Measurements from ENCODE around the gene TIGIT.

Gene TIGIT

GRCh38 chr3:114290911-114291901 lies 2.6 kb upstream of the TIGIT start:
- no peak for DNase-seq (ENCODE audit: low read depth, low spot score)
- ChIA-PET POLR2A (no interaction called here), CTCF (interaction anchor here (1.0 to 3.2 kb wide), 9 partner anchors 9 to 131 kb away, joined by 3 to 17 read pairs (median 4); no protein-coding TSS in a partner anchor)
- no peak overlapping the region for H3K4me3 ChIP-seq (ENCODE audit: low read depth, low read length)
- TF ChIP-seq, protein P1, sequence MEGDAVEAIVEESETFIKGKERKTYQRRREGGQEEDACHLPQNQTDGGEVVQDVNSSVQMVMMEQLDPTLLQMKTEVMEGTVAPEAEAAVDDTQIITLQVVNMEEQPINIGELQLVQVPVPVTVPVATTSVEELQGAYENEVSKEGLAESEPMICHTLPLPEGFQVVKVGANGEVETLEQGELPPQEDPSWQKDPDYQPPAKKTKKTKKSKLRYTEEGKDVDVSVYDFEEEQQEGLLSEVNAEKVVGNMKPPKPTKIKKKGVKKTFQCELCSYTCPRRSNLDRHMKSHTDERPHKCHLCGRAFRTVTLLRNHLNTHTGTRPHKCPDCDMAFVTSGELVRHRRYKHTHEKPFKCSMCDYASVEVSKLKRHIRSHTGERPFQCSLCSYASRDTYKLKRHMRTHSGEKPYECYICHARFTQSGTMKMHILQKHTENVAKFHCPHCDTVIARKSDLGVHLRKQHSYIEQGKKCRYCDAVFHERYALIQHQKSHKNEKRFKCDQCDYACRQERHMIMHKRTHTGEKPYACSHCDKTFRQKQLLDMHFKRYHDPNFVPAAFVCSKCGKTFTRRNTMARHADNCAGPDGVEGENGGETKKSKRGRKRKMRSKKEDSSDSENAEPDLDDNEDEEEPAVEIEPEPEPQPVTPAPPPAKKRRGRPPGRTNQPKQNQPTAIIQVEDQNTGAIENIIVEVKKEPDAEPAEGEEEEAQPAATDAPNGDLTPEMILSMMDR (IDR thresholded peaks at IDR 0.05; ENCODE audit: insufficient read depth, low read length, missing control alignments) = peak; percentile 67

DNA sequence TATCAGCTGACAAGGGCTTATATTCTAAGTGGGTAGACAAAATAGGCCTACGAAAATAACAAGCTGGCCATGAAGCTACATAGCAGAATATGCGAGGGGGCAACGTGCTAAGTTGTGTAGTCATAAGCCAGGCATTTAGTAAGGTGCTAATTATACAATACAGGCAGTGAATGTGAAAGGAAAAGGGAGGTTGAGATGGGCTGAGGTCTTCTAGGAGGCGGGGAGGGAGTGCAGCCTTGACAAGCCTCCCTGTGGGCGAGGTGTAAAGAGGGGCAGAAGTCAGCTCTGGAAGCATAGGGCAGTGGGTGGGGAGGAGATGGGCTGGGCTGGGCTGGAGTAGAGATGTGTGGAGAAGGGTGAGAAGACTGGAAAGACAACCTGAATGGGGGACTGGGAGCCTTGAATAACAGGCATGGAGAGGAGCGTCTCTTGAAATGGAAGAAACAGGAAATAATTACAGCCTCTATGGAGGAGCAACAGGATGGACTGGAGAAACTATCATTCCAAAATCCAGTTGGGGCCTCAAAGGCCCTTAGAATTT lies 1.2 kb downstream of the TIGIT start:
- ChIA-PET POLR2A (no interaction called here), CTCF (no interaction called here)
- DNase-seq (ENCODE audit: low read depth, low spot score) = no peak
- H3K4me3 ChIP-seq (ENCODE audit: low read depth, low read length) = no peak overlapping the region
- TF ChIP-seq, protein P1 (IDR thresholded peaks at IDR 0.05; ENCODE audit: insufficient read depth, low read length, missing control alignments) = no peak

DNA sequence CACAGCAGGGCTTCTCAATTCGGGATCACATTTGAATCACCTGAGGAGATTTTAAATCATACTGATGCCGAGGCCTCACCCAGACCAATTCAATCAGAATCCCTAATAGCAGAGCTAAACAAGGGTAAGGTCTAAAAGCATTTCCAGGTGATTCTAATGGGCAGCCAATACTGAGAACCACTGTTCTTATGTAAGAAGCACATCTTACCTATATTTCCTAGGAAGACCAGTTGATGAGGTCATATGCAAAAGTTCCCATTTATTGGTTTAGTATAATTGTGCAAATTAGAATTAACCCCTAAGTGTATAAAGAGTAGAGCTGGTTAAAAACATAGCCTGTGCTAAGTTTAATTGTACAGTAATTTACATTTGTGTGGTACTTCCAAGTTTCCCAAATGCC lies 2.1 kb downstream of the TIGIT start:
- ChIA-PET POLR2A (no interaction called here), CTCF (interaction anchor here (0.5 to 0.9 kb wide), 2 partner anchors 40 to 215 kb away, joined by 3 to 4 read pairs; no protein-coding TSS in a partner anchor)
- no peak overlapping the region for H3K4me3 ChIP-seq (ENCODE audit: low read depth, low read length)
- TF ChIP-seq, protein P1 (IDR thresholded peaks at IDR 0.05; ENCODE audit: insufficient read depth, low read length, missing control alignments) = no peak
- no peak for DNase-seq (ENCODE audit: low read depth, low spot score)

DNA sequence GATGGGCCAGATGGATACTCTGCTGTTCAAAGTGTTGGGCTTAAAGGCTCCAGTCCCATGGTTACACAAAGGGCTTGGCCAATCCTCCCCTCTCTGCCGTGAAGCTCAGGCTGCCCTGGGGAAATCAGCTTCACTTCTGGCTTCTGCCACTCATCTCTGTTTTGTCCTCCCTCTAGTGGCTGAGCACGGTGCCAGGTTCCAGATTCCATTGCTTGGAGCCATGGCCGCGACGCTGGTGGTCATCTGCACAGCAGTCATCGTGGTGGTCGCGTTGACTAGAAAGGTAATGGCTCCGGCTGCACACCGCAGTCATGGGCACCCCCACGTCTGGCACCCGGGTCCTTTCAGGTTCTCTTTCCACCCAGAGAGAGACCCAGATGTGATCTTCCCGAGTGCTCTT lies 5.6 kb downstream of the TIGIT start:
- TF ChIP-seq, protein P1 (IDR thresholded peaks at IDR 0.05; ENCODE audit: insufficient read depth, low read length, missing control alignments) = peak; percentile 57
- no peak overlapping the region for H3K4me3 ChIP-seq (ENCODE audit: low read depth, low read length)
- no peak for DNase-seq (ENCODE audit: low read depth, low spot score)
- POLR2A ChIA-PET = no interaction called here
- CTCF ChIA-PET = interaction anchor here (1.5 to 2.4 kb wide), 4 partner anchors 9 to 456 kb away, joined by 3 to 17 read pairs (median 4); no protein-coding TSS in a partner anchor

GRCh38 chr3:114299941-114300624 lies 6.3 kb downstream of the TIGIT start:
- TF ChIP-seq, protein P1 (IDR thresholded peaks at IDR 0.05; ENCODE audit: insufficient read depth, low read length, missing control alignments) = no peak
- CTCF ChIA-PET = interaction anchor here (0.6 to 2.4 kb wide), 5 partner anchors 10 to 457 kb away, joined by 3 to 17 read pairs (median 3); no protein-coding TSS in a partner anchor

More at GRCh38 chr3:114299941-114300624, 6.3 kb downstream of the TIGIT start:
- no peak for DNase-seq (ENCODE audit: low read depth, low spot score)
- no peak overlapping the region for H3K4me3 ChIP-seq (ENCODE audit: low read depth, low read length)
- POLR2A ChIA-PET = no interaction called here

All from AG04449 (cell line).